SK-N-SH (cell line): Measurements from ENCODE around the gene SYT6. TPM values are rescaled to one million over a fixed set of nuclear protein-coding genes. Genes with fewer than 3 reads are reported as not detected.

Experiments used
- CTCF ChIA-PET: fragments of 300-600, 350-600 bp; formaldehyde crosslinking; extraction: SDS; loops from one replicate; lab custom pipeline; 2021; lab: Yijun Ruan, JAX
- POLR2A ChIA-PET: fragments of 350-600 bp; sonication (Branson Sonifier 250); formaldehyde crosslinking; extraction: SDS; loops from one replicate; lab custom pipeline; 2020; ENCODE audit warnings: antibody characterized with exemption, inconsistent platforms; lab: Yijun Ruan, JAX
- DNase-seq: peaks from one replicate; pipeline ENCODE4 v3.0.0; 2012
- H2AFZ ChIP-seq: fragments of 200-600 bp; sonication (generic); 2 replicates; pipeline ENCODE4 v1.8.1; 2016; ENCODE audit warnings: antibody characterized with exemption, mild to moderate bottlenecking, low read depth
- H3F3A ChIP-seq: fragments of 200-600 bp; sonication (generic); replicated peaks from 2 replicates; pipeline ENCODE3; 2016; ENCODE audit warnings: antibody characterized with exemption, mild to moderate bottlenecking; ENCODE audit not compliant: insufficient read depth
- H3K27ac ChIP-seq, 2 experiments: fragments of 200-500 bp in 1 of 2; fragments of 200-600 bp in 1 of 2; sonication (Bioruptor generic) in 1 of 2; sonication (generic), shearing (Covaris generic) in 1 of 2; 2 replicates each; pipeline versions ENCODE4 v1.5.1 to v1.6.1; 2014 to 2016; ENCODE audit warnings: low read depth in 2 of 2, inconsistent platforms in 1 of 2, low read length in 1 of 2, mild to moderate bottlenecking in 1 of 2, mixed read lengths in 1 of 2
- H3K27me3 ChIP-seq: fragments of 200-600 bp; sonication (generic), shearing (Covaris generic); 2 replicates; pipeline ENCODE4 v1.6.1; 2016; ENCODE audit warnings: mixed run types; ENCODE audit not compliant: insufficient read depth
- H3K36me3 ChIP-seq, 2 experiments: fragments of 200-500 bp in 1 of 2; fragments of 200-600 bp in 1 of 2; sonication (Bioruptor generic) in 1 of 2; sonication (generic) in 1 of 2; replicated peaks in 1 of 2; 2 replicates each; pipeline versions ENCODE3 to v1.5.1; 2014 to 2016; ENCODE audit warnings: low read length in 1 of 2, mild to moderate bottlenecking in 1 of 2; ENCODE audit not compliant: insufficient read depth in 2 of 2, control insufficient read depth in 1 of 2
- H3K4me1 ChIP-seq, 2 experiments: fragments of 200-500 bp in 1 of 2; fragments of 200-600 bp in 1 of 2; sonication (Bioruptor generic) in 1 of 2; sonication (generic), shearing (Covaris generic) in 1 of 2; 2 replicates each; pipeline versions ENCODE4 v1.5.1 to v1.6.1; 2014 to 2016; ENCODE audit warnings: low read depth in 1 of 2, low read length in 1 of 2, mixed run types in 1 of 2; ENCODE audit not compliant: insufficient read depth in 2 of 2, control insufficient read depth in 1 of 2
- H3K4me2 ChIP-seq: fragments of 200-600 bp; sonication (generic), shearing (Covaris generic); 2 replicates; pipeline ENCODE4 v1.6.1; 2017; ENCODE audit warnings: mixed run types
- H3K4me3 ChIP-seq, 2 experiments: fragments of 200-500 bp in 1 of 2; fragments of 200-600 bp in 1 of 2; sonication (Bioruptor generic) in 1 of 2; sonication (generic), shearing (Covaris generic) in 1 of 2; 2 replicates each; pipeline versions ENCODE4 v1.5.1 to v1.8.1; 2014 to 2016; ENCODE audit warnings: low read depth in 2 of 2, inconsistent platforms in 1 of 2, low read length in 1 of 2, mild to moderate bottlenecking in 1 of 2, mixed read lengths in 1 of 2, moderate library complexity in 1 of 2
- H3K79me2 ChIP-seq: fragments of 200-600 bp; sonication (generic); 2 replicates; pipeline ENCODE4 v1.8.1; 2017; ENCODE audit warnings: mild to moderate bottlenecking; ENCODE audit not compliant: insufficient read depth
- H3K9ac ChIP-seq: fragments of 200-600 bp; sonication (generic); 2 replicates; pipeline ENCODE4 v1.6.1; 2017; ENCODE audit warnings: mixed run types
- H3K9me2 ChIP-seq: fragments of 200-600 bp; sonication (generic); 2 replicates; pipeline ENCODE4 v1.6.1; 2017; ENCODE audit warnings: mixed run types
- H3K9me3 ChIP-seq: fragments of 200-600 bp; sonication (generic); 2 replicates; pipeline ENCODE4 v1.6.1; 2017; ENCODE audit warnings: mixed run types, mild to moderate bottlenecking, moderate library complexity
- H4K20me1 ChIP-seq: fragments of 200-600 bp; sonication (generic); 2 replicates; pipeline ENCODE4 v1.6.1; 2017; ENCODE audit warnings: mild to moderate bottlenecking, mixed run types; ENCODE audit not compliant: insufficient read depth
- CHD2 ChIP-seq: fragments of 150-350 bp; IDR thresholded peaks from 2 replicates; pipeline ENCODE4 v1.6.1; 2018; ENCODE audit warnings: low read length; ENCODE audit not compliant: partially characterized antibody
- ELF1 ChIP-seq: IDR thresholded peaks from 2 replicates; pipeline ENCODE4 v1.4.0; 2012
- EP300 ChIP-seq, 2 experiments: IDR thresholded peaks; 2 replicates each; pipeline versions ENCODE4 v1.4.0 to v1.6.1; 2012; ENCODE audit warnings: borderline replicate concordance in 1 of 2, low read depth in 1 of 2, low read length in 1 of 2
- FOXM1 ChIP-seq: IDR thresholded peaks from 2 replicates; pipeline ENCODE4 v1.4.0; 2012; ENCODE audit warnings: low read depth, mild to moderate bottlenecking
- GABPA ChIP-seq: IDR thresholded peaks from 2 replicates; pipeline ENCODE4 v1.4.0; 2012; ENCODE audit warnings: low read depth, mild to moderate bottlenecking
- IRF3 ChIP-seq: fragments of 150-350 bp; IDR thresholded peaks from 2 replicates; pipeline ENCODE4 v1.6.1; 2016; ENCODE audit warnings: mild to moderate bottlenecking, low read depth, low read length
- JUND ChIP-seq: IDR thresholded peaks from 2 replicates; pipeline ENCODE4 v1.4.0; 2012
- NFIC ChIP-seq: IDR thresholded peaks from 2 replicates; pipeline ENCODE4 v1.4.0; 2012; ENCODE audit warnings: borderline replicate concordance
- PBX3 ChIP-seq: IDR thresholded peaks from 2 replicates; pipeline ENCODE4; 2012
- POLR2AphosphoS5 ChIP-seq: IDR thresholded peaks from 2 replicates; pipeline ENCODE4 v1.6.1; 2012; ENCODE audit warnings: low read depth, low read length
- RAD21 ChIP-seq: IDR thresholded peaks from 2 replicates; pipeline ENCODE4 v1.6.1; 2012; ENCODE audit warnings: mild to moderate bottlenecking, low read length
- RXRA ChIP-seq: IDR thresholded peaks from 2 replicates; pipeline ENCODE4 v1.4.0; 2012; ENCODE audit warnings: low read depth, mild to moderate bottlenecking, borderline replicate concordance
- SIN3A ChIP-seq: IDR thresholded peaks from 2 replicates; pipeline ENCODE4 v1.6.1; 2012; ENCODE audit warnings: low read depth, mild to moderate bottlenecking, low read length, moderate library complexity, borderline replicate concordance
- TAF1 ChIP-seq: IDR thresholded peaks from 2 replicates; pipeline ENCODE4 v1.6.1; 2012; ENCODE audit warnings: low read depth, mild to moderate bottlenecking, low read length, moderate library complexity, borderline replicate concordance
- USF1 ChIP-seq: IDR thresholded peaks from 2 replicates; pipeline ENCODE4 v1.4.0; 2012; ENCODE audit warnings: low read depth, borderline replicate concordance
- YY1 ChIP-seq: IDR thresholded peaks from 2 replicates; pipeline ENCODE4 v1.4.0; 2012; ENCODE audit warnings: low read depth, mild to moderate bottlenecking
- WGBS: methylation state at CpG from one replicate; pipeline ENCODE4 v1.1.6; 2017; ENCODE audit warnings: low lambda C conversion rate; 5-methylcytosine and 5-hydroxymethylcytosine counted together
- polyA plus RNA-seq, 3 experiments: library from polyadenylated mRNA; depleted of rRNA; stranded (reverse); fragments of >200 nt; gene quantifications; 2 replicates each; pipeline ENCODE4 v1.2.3, GENCODE V29; 2012
- TF ChIP-seq, protein P1 (sequence below): IDR thresholded peaks from 2 replicates; pipeline ENCODE4 v1.4.0; 2012; ENCODE audit warnings: low read depth, borderline replicate concordance

The SYT6 gene
- polyA plus RNA-seq, 1 of the 3 experiments (the other 2 are of a cell fraction), result not detected

- Histone ChIP-seq H3K9me3 (no peaks in the 10 kb centered on the region), H3F3A (no peaks in the 10 kb centered on the region), H3K4me2 (no peak overlapping the region), H3K9ac (no peak overlapping the region), H3K36me3 (no peaks in the 10 kb centered on the region), H3K9me2 (no peaks in the 10 kb centered on the region), H4K20me1 (no peaks in the 10 kb centered on the region), H3K27me3 (no peaks in the 10 kb centered on the region), H3K79me2 (no peaks in the 10 kb centered on the region), H3K27ac (no peak overlapping the region), H2AFZ (no peak overlapping the region), H3K4me1 (peaks cover 0 to 6% of the 10 kb centered on the region in 2 experiments; a peak in 2 of 4 replicates), H3K4me3 (no peak overlapping the region)
- POLR2A ChIA-PET, result no interaction called here
- DNase-seq, result no peak
- no peak for TF ChIP-seq FOXM1
- TF ChIP-seq USF1, result no peak
- no peak for TF ChIP-seq RAD21
- no peak for TF ChIP-seq GABPA
- TF ChIP-seq POLR2AphosphoS5, result no peak
- CTCF ChIA-PET, result interaction anchor here (0.7 to 1.3 kb wide), 2 partner anchors 18 to 1754 kb away, joined by 3 to 4 read pairs; no protein-coding TSS in a partner anchor
Observed at GRCh38 chr1:114063544-114063943, 90.1 kb downstream of the SYT6 start.

DNA sequence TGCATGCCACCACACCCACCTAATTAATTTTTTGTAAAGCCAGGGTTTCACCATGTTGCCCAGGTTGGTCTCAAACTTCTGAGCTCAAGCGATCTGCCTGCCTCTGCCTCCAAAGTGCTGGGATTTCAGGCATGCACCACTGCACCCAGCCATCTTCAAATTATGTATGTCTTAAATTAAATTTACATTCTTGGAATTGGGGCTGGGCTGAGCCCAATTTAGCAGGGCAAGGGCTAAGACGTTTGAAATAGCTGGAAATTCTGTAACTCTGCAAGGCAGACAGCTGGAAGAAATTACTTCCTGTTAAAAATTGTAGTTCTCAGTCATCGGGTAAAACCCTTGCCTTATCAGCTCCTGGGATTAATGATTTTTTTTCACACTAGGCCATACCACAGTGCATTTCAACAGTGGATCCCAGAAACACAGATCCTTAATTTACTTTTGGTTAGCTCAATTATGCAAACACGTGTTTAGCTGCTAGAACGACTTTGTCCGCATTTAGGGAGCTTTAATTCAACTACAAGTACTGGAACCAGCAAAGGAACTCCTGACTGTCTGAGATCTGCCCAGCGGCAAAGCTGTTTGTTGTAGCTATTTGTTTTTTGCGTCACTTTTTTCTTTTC lies 91.1 kb downstream of the SYT6 start:
- Histone ChIP-seq H3K36me3 (no peaks in the 10 kb centered on the region), H3K4me3 (no peak overlapping the region), H4K20me1 (no peaks in the 10 kb centered on the region), H3K27me3 (no peaks in the 10 kb centered on the region), H2AFZ (no peak overlapping the region), H3K4me2 (no peak overlapping the region), H3F3A (no peaks in the 10 kb centered on the region), H3K9me3 (no peaks in the 10 kb centered on the region), H3K9ac (no peak overlapping the region)
- CTCF ChIA-PET, result interaction anchor here (0.8 to 1.3 kb wide), 2 partner anchors 9 to 220 kb away, joined by 3 to 5 read pairs; no protein-coding TSS in a partner anchor
- WGBS, result 15% methylated on average over 8 of the region's 8 CpGs
- POLR2A ChIA-PET, result no interaction called here
- TF ChIP-seq, protein P1, sequence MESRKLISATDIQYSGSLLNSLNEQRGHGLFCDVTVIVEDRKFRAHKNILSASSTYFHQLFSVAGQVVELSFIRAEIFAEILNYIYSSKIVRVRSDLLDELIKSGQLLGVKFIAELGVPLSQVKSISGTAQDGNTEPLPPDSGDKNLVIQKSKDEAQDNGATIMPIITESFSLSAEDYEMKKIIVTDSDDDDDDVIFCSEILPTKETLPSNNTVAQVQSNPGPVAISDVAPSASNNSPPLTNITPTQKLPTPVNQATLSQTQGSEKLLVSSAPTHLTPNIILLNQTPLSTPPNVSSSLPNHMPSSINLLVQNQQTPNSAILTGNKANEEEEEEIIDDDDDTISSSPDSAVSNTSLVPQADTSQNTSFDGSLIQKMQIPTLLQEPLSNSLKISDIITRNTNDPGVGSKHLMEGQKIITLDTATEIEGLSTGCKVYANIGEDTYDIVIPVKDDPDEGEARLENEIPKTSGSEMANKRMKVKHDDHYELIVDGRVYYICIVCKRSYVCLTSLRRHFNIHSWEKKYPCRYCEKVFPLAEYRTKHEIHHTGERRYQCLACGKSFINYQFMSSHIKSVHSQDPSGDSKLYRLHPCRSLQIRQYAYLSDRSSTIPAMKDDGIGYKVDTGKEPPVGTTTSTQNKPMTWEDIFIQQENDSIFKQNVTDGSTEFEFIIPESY, result no peak
- TF ChIP-seq POLR2AphosphoS5, result no peak
- no peak for TF ChIP-seq PBX3
- no peak for TF ChIP-seq EP300 (IDR thresholded peaks at IDR 0.05; ENCODE audit: borderline replicate concordance in 1 of 2, low read depth in 1 of 2, low read length in 1 of 2)
- no peak for TF ChIP-seq IRF3
- TF ChIP-seq YY1, result no peak
- TF ChIP-seq TAF1, result no peak
- TF ChIP-seq ELF1, result no peak
- no peak for TF ChIP-seq NFIC
- TF ChIP-seq GABPA, result no peak
- no peak for TF ChIP-seq RXRA
- TF ChIP-seq JUND, result no peak
- no peak for TF ChIP-seq SIN3A
- TF ChIP-seq CHD2, result no peak
- TF ChIP-seq, all 33 proteins: peak for 0
- Histone ChIP-seq H3K79me2 (no peaks in the 10 kb centered on the region), H3K9me2 (no peaks in the 10 kb centered on the region), H3K27ac (no peak overlapping the region), H3K4me1 (peaks cover 0 to 6% of the 10 kb centered on the region in 2 experiments; a peak in 2 of 4 replicates)
- DNase-seq, result no peak
